Ishikawa (cell line): ENCODE measurements around the gene MOGAT1.

Experiments used
- EP300 ChIP-seq: IDR thresholded peaks from 2 replicates; pipeline ENCODE4 v1.6.1; 2012; ENCODE audit warnings: borderline replicate concordance
- MAX ChIP-seq: IDR thresholded peaks from 2 replicates; pipeline ENCODE4 v1.6.1; 2012
- TCF12 ChIP-seq: IDR thresholded peaks from 2 replicates; pipeline ENCODE4 v1.6.1; 2012; ENCODE audit warnings: low read depth
- YY1 ChIP-seq: IDR thresholded peaks from 2 replicates; pipeline ENCODE4 v1.6.1; 2012; ENCODE audit warnings: low read depth
- TF ChIP-seq, protein P1 (sequence below): IDR thresholded peaks from 2 replicates; pipeline ENCODE4 v1.6.1; 2012; ENCODE audit warnings: low read depth, mild to moderate bottlenecking

DNA sequence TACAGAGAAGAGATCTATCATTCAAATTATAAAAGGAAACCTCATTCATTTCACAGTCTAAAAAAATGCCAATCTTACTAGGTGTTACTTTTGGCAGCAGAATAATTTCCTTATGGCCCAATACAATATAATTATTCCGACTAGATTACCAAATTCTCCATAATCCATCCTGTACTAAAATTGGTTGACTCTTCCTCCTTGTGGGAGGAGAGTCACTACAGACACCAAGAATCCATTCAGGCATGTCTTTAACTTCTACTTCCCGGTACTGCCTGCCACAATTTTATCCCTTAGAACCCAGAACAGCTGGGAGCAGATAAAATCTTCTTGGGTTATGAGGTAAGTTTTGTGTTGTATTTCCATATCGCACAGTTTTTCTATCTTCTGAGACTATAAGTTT is 25.4 kb upstream of the MOGAT1 start:
- TF ChIP-seq YY1 (no peak), EP300 (no peak), TCF12 (no peak), MAX (no peak)
- TF ChIP-seq, protein P1, sequence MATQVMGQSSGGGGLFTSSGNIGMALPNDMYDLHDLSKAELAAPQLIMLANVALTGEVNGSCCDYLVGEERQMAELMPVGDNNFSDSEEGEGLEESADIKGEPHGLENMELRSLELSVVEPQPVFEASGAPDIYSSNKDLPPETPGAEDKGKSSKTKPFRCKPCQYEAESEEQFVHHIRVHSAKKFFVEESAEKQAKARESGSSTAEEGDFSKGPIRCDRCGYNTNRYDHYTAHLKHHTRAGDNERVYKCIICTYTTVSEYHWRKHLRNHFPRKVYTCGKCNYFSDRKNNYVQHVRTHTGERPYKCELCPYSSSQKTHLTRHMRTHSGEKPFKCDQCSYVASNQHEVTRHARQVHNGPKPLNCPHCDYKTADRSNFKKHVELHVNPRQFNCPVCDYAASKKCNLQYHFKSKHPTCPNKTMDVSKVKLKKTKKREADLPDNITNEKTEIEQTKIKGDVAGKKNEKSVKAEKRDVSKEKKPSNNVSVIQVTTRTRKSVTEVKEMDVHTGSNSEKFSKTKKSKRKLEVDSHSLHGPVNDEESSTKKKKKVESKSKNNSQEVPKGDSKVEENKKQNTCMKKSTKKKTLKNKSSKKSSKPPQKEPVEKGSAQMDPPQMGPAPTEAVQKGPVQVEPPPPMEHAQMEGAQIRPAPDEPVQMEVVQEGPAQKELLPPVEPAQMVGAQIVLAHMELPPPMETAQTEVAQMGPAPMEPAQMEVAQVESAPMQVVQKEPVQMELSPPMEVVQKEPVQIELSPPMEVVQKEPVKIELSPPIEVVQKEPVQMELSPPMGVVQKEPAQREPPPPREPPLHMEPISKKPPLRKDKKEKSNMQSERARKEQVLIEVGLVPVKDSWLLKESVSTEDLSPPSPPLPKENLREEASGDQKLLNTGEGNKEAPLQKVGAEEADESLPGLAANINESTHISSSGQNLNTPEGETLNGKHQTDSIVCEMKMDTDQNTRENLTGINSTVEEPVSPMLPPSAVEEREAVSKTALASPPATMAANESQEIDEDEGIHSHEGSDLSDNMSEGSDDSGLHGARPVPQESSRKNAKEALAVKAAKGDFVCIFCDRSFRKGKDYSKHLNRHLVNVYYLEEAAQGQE: no peak
